Keratinocyte (primary cell): ENCODE measurements around the gene SEC62. TPM values are rescaled to one million over a fixed set of nuclear protein-coding genes. Genes with fewer than 3 reads are reported as not detected.

Source experiments
- DNase-seq: peaks from one replicate; pipeline ENCODE4 v3.0.0-alpha.2; 2011; ENCODE audit warnings: low read depth, missing footprints, low spot score
- FAIRE-seq: peaks from 2 replicates; lab custom pipeline; 2011; peaks lifted over from hg19 to GRCh38; lab: Jason Lieb, UNC
- H2AFZ ChIP-seq: 2 replicates; pipeline ENCODE4 v1.6.0; 2012; ENCODE audit warnings: low read length, control low read depth, inconsistent platforms; ENCODE audit not compliant: control insufficient read depth
- H3K27ac ChIP-seq: 2 replicates; pipeline ENCODE4 v1.5.1; 2011; ENCODE audit warnings: low read length; ENCODE audit not compliant: control insufficient read depth, insufficient read depth
- H3K27me3 ChIP-seq: 3 replicates; pipeline ENCODE4 v1.6.0; 2011; ENCODE audit warnings: low read length; ENCODE audit not compliant: control insufficient read depth, insufficient read depth; ENCODE audit errors: extremely low read depth
- H3K36me3 ChIP-seq, 2 experiments: 2 replicates in 1 of 2; 3 replicates in 1 of 2; pipeline ENCODE4 v1.5.1; 2011; ENCODE audit warnings: low read length in 2 of 2, mild to moderate bottlenecking in 1 of 2; ENCODE audit not compliant: control insufficient read depth in 2 of 2, insufficient read depth in 2 of 2; ENCODE audit errors: extremely low read depth in 1 of 2
- H3K4me1 ChIP-seq: 3 replicates; pipeline ENCODE4 v1.5.1; 2011; ENCODE audit warnings: low read length; ENCODE audit not compliant: control insufficient read depth, insufficient read depth; ENCODE audit errors: extremely low read depth
- H3K4me2 ChIP-seq: 3 replicates; pipeline ENCODE4 v1.6.0; 2011; ENCODE audit warnings: low read depth, low read length; ENCODE audit not compliant: control insufficient read depth, insufficient read depth; ENCODE audit errors: extremely low read depth
- H3K4me3 ChIP-seq, 3 experiments: fragments of 200-600 bp in 1 of 3; sonication (generic) in 1 of 3; 2 replicates in 2 of 3; 3 replicates in 1 of 3; pipeline ENCODE4 v1.5.1; 2011 to 2016; ENCODE audit warnings: low read length in 3 of 3, mild to moderate bottlenecking in 3 of 3, control low read depth in 2 of 3, inconsistent platforms in 1 of 3, low read depth in 1 of 3, mixed read lengths in 1 of 3, mixed run types in 1 of 3, moderate library complexity in 1 of 3; ENCODE audit not compliant: control insufficient read depth in 2 of 3, insufficient read depth in 2 of 3; ENCODE audit errors: extremely low read depth in 1 of 3
- H3K79me2 ChIP-seq: 2 replicates; pipeline ENCODE4 v1.6.0; 2012; ENCODE audit warnings: low read length; ENCODE audit not compliant: control insufficient read depth, insufficient read depth
- H3K9ac ChIP-seq: 3 replicates; pipeline ENCODE4 v1.6.0; 2011; ENCODE audit warnings: low read length; ENCODE audit not compliant: control insufficient read depth, insufficient read depth; ENCODE audit errors: extremely low read depth
- H3K9me1 ChIP-seq: 3 replicates; pipeline ENCODE4 v1.6.0; 2011; ENCODE audit warnings: low read length; ENCODE audit not compliant: control insufficient read depth, insufficient read depth; ENCODE audit errors: extremely low read depth
- H3K9me3 ChIP-seq: 2 replicates; pipeline ENCODE4 v1.5.1; 2012; ENCODE audit warnings: low read depth, low read length; ENCODE audit not compliant: control insufficient read depth
- H4K20me1 ChIP-seq: 3 replicates; pipeline ENCODE4 v1.6.0; 2011; ENCODE audit warnings: low read length; ENCODE audit not compliant: control insufficient read depth, insufficient read depth; ENCODE audit errors: extremely low read depth
- CTCF ChIP-seq, 3 experiments: IDR thresholded peaks in 1 of 3; conservative IDR thresholded peaks in 1 of 3; optimal IDR thresholded peaks in 1 of 3; 2 replicates in 2 of 3; 3 replicates in 1 of 3; pipeline versions ENCODE3 to v1.5.1; 2011; ENCODE audit warnings: low read length in 3 of 3, mild to moderate bottlenecking in 3 of 3, moderate library complexity in 2 of 3, control low read depth in 1 of 3, inconsistent platforms in 1 of 3; ENCODE audit not compliant: insufficient read depth in 2 of 3; ENCODE audit errors: extremely low read depth in 1 of 3
- EZH2 ChIP-seq: IDR thresholded peaks from one replicate; pipeline ENCODE4 v1.6.1; 2012; ENCODE audit warnings: inconsistent platforms, mild to moderate bottlenecking, low read length, moderate library complexity
- dilution Hi-C: fragments of 300-500 bp; cut with MboI; formaldehyde crosslinking; loops from one replicate; pipeline ENCODE4 v1.7.0; 2020; ENCODE audit warnings: low sequenced_read_pairs; ENCODE audit not compliant: extremely low pct_ligation_motif_present
- polyA plus RNA-seq, 5 experiments: library from polyadenylated mRNA; depleted of rRNA in 3 of 5; stranded (reverse) in 3 of 5; stranded (forward) in 1 of 5; unstranded in 1 of 5; fragments of >200 nt; gene quantifications; 1 replicate in 1 of 5; 2 replicates in 3 of 5; 3 replicates in 1 of 5; pipeline versions ENCODE4 v1.2.1 to v1.2.3, GENCODE V29; 2011 to 2012; ENCODE audit warnings: missing spikeins in 2 of 5, low read depth in 1 of 5, low replicate concordance in 1 of 5

The SEC62 gene
- polyA plus RNA-seq, 1 donor (not counting 4 experiments of a cell fraction or from before 2014, with no cell fraction given): 63.3 TPM

GRCh38 chr3:169930843-169931242 is 35.8 kb upstream of the SEC62 start:
- no peaks in the 10 kb centered on the region for H3K9me3 ChIP-seq
- FAIRE-seq: no peak
- TF ChIP-seq CTCF (optimal IDR thresholded peaks at IDR 0.05 in 1 of 3, IDR thresholded peaks at IDR 0.05 in 1 of 3, conservative IDR thresholded peaks at IDR 0.05 in 1 of 3; ENCODE audit: extremely low read depth in 1 of 3, insufficient read depth in 2 of 3, low read length in 3 of 3) (no peak), EZH2 (no peak)
- H3K4me1 ChIP-seq: no peaks in the 10 kb centered on the region
- H3K27ac ChIP-seq: no peak overlapping the region
- dilution Hi-C loops: no loop called here
- H3K9me1 ChIP-seq: no peaks in the 10 kb centered on the region
- H3K79me2 ChIP-seq: no peaks in the 10 kb centered on the region
- no peak for DNase-seq
- no peaks in the 10 kb centered on the region for H3K36me3 ChIP-seq
- H3K27me3 ChIP-seq: no peaks in the 10 kb centered on the region
- H2AFZ ChIP-seq: no peak overlapping the region
- no peak overlapping the region for H3K4me2 ChIP-seq
- no peak overlapping the region for H3K4me3 ChIP-seq
- H3K9ac ChIP-seq: no peak overlapping the region
- H4K20me1 ChIP-seq: no peaks in the 10 kb centered on the region

GRCh38 chr3:169931747-169932520 is 34.7 kb upstream of the SEC62 start:
- Histone ChIP-seq H3K27ac (no peak overlapping the region), H3K4me2 (no peak overlapping the region), H3K79me2 (no peaks in the 10 kb centered on the region), H3K9ac (no peak overlapping the region), H3K27me3 (no peaks in the 10 kb centered on the region), H3K36me3 (no peaks in the 10 kb centered on the region), H3K4me1 (no peaks in the 10 kb centered on the region), H3K9me1 (no peaks in the 10 kb centered on the region), H4K20me1 (no peaks in the 10 kb centered on the region), H3K4me3 (no peak overlapping the region), H2AFZ (no peak overlapping the region), H3K9me3 (no peaks in the 10 kb centered on the region)
- TF ChIP-seq CTCF (optimal IDR thresholded peaks at IDR 0.05 in 1 of 3, IDR thresholded peaks at IDR 0.05 in 1 of 3, conservative IDR thresholded peaks at IDR 0.05 in 1 of 3; ENCODE audit: extremely low read depth in 1 of 3, insufficient read depth in 2 of 3, low read length in 3 of 3): no peak
- no peak for TF ChIP-seq EZH2
- FAIRE-seq (no peak), DNase-seq (no peak)
- dilution Hi-C loops: no loop called here
